IMR-90 (cell line): ENCODE data around the gene ERN1. TPM values are rescaled to one million over a fixed set of nuclear protein-coding genes. Genes with fewer than 3 reads are reported as not detected.

Experiments
- ATAC-seq: fragments of 200-7000 bp; cut with Tn5 transposase; 2 replicates; pipeline ENCODE4 v1.9.1; 2020; ENCODE audit warnings: low read depth, mild to moderate bottlenecking, moderate library complexity
- BruUV-seq: library from RNA; stranded (reverse); fragments of 400-500 nt; replicated peaks from 2 replicates; lab custom pipeline; 2021; lab: Mats Ljungman, UMichigan
- CTCF ChIA-PET: fragments of 300-600 bp; formaldehyde crosslinking; extraction: SDS; loops from one replicate; lab custom pipeline; 2021; ENCODE audit warnings: antibody characterized with exemption; lab: Yijun Ruan, JAX
- POLR2A ChIA-PET: fragments of 300-600 bp; sonication (Branson Sonifier 250); formaldehyde crosslinking; loops from one replicate; lab custom pipeline; 2022; ENCODE audit warnings: antibody characterized with exemption; ENCODE audit not compliant: unreplicated experiment; lab: Charles Lee
- DNase-seq: peaks from one replicate; pipeline ENCODE4 v3.0.0; 2013
- H2AFZ ChIP-seq: replicated peaks from 2 replicates; pipeline ENCODE3; 2013; ENCODE audit warnings: low read length, mild to moderate bottlenecking; ENCODE audit not compliant: poor library complexity
- H2AK5ac ChIP-seq: 2 replicates; pipeline ENCODE4 v1.6.1; 2013; ENCODE audit warnings: low read depth, low read length, inconsistent platforms
- H2AK9ac ChIP-seq: replicated peaks from 2 replicates; pipeline ENCODE3; 2013; ENCODE audit warnings: mild to moderate bottlenecking, low read depth, low read length, moderate library complexity; ENCODE audit not compliant: poor library complexity
- H2BK120ac ChIP-seq: 2 replicates; pipeline ENCODE4 v1.6.1; 2013; ENCODE audit warnings: low read depth, low read length, inconsistent platforms
- H2BK15ac ChIP-seq: 3 replicates; pipeline ENCODE4 v1.6.1; 2013; ENCODE audit warnings: low read depth, low read length, inconsistent platforms
- H2BK20ac ChIP-seq: 2 replicates; pipeline ENCODE4 v1.6.1; 2013; ENCODE audit warnings: low read depth, mild to moderate bottlenecking, inconsistent platforms, low read length, moderate library complexity
- H2BK5ac ChIP-seq: 2 replicates; pipeline ENCODE4 v1.6.1; 2013; ENCODE audit warnings: mild to moderate bottlenecking, low read depth, low read length, inconsistent platforms; ENCODE audit not compliant: poor library complexity, severe bottlenecking
- H3K14ac ChIP-seq: replicated peaks from 2 replicates; pipeline ENCODE4 v1.6.1; 2013; ENCODE audit warnings: low read depth, low read length, inconsistent platforms
- H3K18ac ChIP-seq: 2 replicates; pipeline ENCODE4 v1.6.1; 2013; ENCODE audit warnings: low read depth, low read length, control low read depth
- H3K23ac ChIP-seq: 2 replicates; pipeline ENCODE4 v1.6.1; 2013; ENCODE audit warnings: low read depth, low read length, inconsistent platforms
- H3K27ac ChIP-seq: 2 replicates; pipeline ENCODE4 v1.5.1; 2013; ENCODE audit warnings: mild to moderate bottlenecking, control low read depth, low read length; ENCODE audit not compliant: insufficient read depth
- H3K27me3 ChIP-seq: 2 replicates; pipeline ENCODE4 v1.6.1; 2013; ENCODE audit warnings: low read length; ENCODE audit not compliant: control insufficient read depth, insufficient read depth
- H3K36me3 ChIP-seq: 2 replicates; pipeline ENCODE4 v1.6.1; 2013; ENCODE audit warnings: low read length, mixed read lengths; ENCODE audit not compliant: control insufficient read depth, insufficient read depth
- H3K4ac ChIP-seq: 2 replicates; pipeline ENCODE4 v1.6.1; 2013; ENCODE audit warnings: low read depth, low read length, inconsistent platforms
- H3K4me1 ChIP-seq: 2 replicates; pipeline ENCODE4 v1.6.1; 2013; ENCODE audit warnings: low read length, mixed read lengths; ENCODE audit not compliant: control insufficient read depth, insufficient read depth
- H3K4me2 ChIP-seq: 2 replicates; pipeline ENCODE4 v1.6.1; 2013; ENCODE audit warnings: low read depth, mild to moderate bottlenecking, control low read depth, low read length, moderate library complexity
- H3K4me3 ChIP-seq: 2 replicates; pipeline ENCODE4 v1.5.1; 2013; ENCODE audit warnings: low read depth, mild to moderate bottlenecking, control low read depth, low read length, moderate library complexity; ENCODE audit not compliant: insufficient read depth
- H3K56ac ChIP-seq: 2 replicates; pipeline ENCODE4 v1.6.1; 2013; ENCODE audit warnings: low read length, inconsistent platforms; ENCODE audit not compliant: insufficient read depth; ENCODE audit errors: extremely low read depth
- H3K79me1 ChIP-seq, 2 experiments: 2 replicates each; pipeline ENCODE4 v1.6.1; 2013; ENCODE audit warnings: low read length in 2 of 2, inconsistent platforms in 1 of 2, low read depth in 1 of 2
- H3K9ac ChIP-seq: 2 replicates; pipeline ENCODE4 v1.6.1; 2013; ENCODE audit warnings: low read depth, low read length, control low read depth
- H3K9me1 ChIP-seq: 2 replicates; pipeline ENCODE4 v1.6.1; 2013; ENCODE audit warnings: low read length, inconsistent platforms; ENCODE audit not compliant: insufficient read depth
- H3K9me3 ChIP-seq: 2 replicates; pipeline ENCODE4 v1.6.1; 2013; ENCODE audit warnings: low read length; ENCODE audit not compliant: control insufficient read depth, insufficient read depth
- H4K20me1 ChIP-seq: 2 replicates; pipeline ENCODE4 v1.6.1; 2013; ENCODE audit warnings: low read length, inconsistent platforms; ENCODE audit not compliant: insufficient read depth
- H4K5ac ChIP-seq: 2 replicates; pipeline ENCODE4 v1.6.1; 2013; ENCODE audit warnings: mild to moderate bottlenecking, low read depth, low read length, control low read depth
- H4K8ac ChIP-seq, 2 experiments: 2 replicates each; pipeline ENCODE4 v1.6.1; 2013; ENCODE audit warnings: low read depth in 2 of 2, low read length in 2 of 2, control low read depth in 1 of 2, inconsistent platforms in 1 of 2
- H4K91ac ChIP-seq: 2 replicates; pipeline ENCODE4 v1.6.1; 2013; ENCODE audit warnings: low read depth, low read length, inconsistent platforms; ENCODE audit not compliant: insufficient read depth
- CHD1 ChIP-seq: IDR thresholded peaks from 2 replicates; pipeline ENCODE4 v1.6.1; 2012; ENCODE audit warnings: low read depth, low read length, improper control_type of control experiment
- MAZ ChIP-seq: IDR thresholded peaks from 2 replicates; pipeline ENCODE4 v1.6.1; 2012; ENCODE audit warnings: low read depth, mild to moderate bottlenecking, low read length, improper control_type of control experiment, moderate library complexity, borderline replicate concordance
- MXI1 ChIP-seq: IDR thresholded peaks from 2 replicates; pipeline ENCODE4 v1.6.1; 2012; ENCODE audit warnings: low read depth, mild to moderate bottlenecking, low read length, moderate library complexity, borderline replicate concordance
- POLR2A ChIP-seq: IDR thresholded peaks from 2 replicates; pipeline ENCODE4 v1.6.1; 2012; ENCODE audit warnings: mild to moderate bottlenecking, low read depth, low read length
- SMC3 ChIP-seq: fragments of 150-350 bp; IDR thresholded peaks from 2 replicates; pipeline ENCODE4 v1.6.1; 2016; ENCODE audit warnings: low read depth, mild to moderate bottlenecking, antibody characterized with exemption, low read length, moderate library complexity
- WGBS, 2 experiments: methylation state at CpG; one replicate each; pipeline versions ENCODE4 v1.1.5 to v1.1.7; 2013; ENCODE audit warnings: missing lambda C conversion rate in 2 of 2; ENCODE audit not compliant: insufficient read length in 1 of 2; ENCODE audit errors: extremely low coverage in 2 of 2; 5-methylcytosine and 5-hydroxymethylcytosine counted together
- dilution Hi-C: fragments of 300-500 bp; cut with HindIII; formaldehyde crosslinking; loops from one replicate; pipeline ENCODE4 v1.14.3; 2018; ENCODE audit warnings: low sequenced_read_pairs; ENCODE audit not compliant: unreplicated experiment
- in situ Hi-C: fragments of 300-500 bp; cut with MboI; formaldehyde crosslinking; loops from 3 replicates; pipeline ENCODE4 v1.14.3; 2019; ENCODE audit warnings: low sequenced_read_pairs, inconsistent platforms, mixed read lengths
- intact Hi-C: fragments of 100-400 bp; cut with micrococcal nuclease; formaldehyde crosslinking; loops from 2 replicates; pipeline ENCODE4 v1.10.0; 2022
- polyA plus RNA-seq, 3 experiments: library from polyadenylated mRNA; depleted of rRNA; stranded (reverse); fragments of >200 nt; gene quantifications; 2 replicates each; pipeline ENCODE4 v1.2.3, GENCODE V29; 2012; ENCODE audit warnings: low replicate concordance in 1 of 3
- total RNA-seq: library from RNA; depleted of rRNA; stranded (reverse); fragments of >200 nt; gene quantifications from 2 replicates; pipeline ENCODE4 v1.2.3, GENCODE V29; 2012
- TF ChIP-seq, protein P1 (sequence below): fragments of 150-350 bp; IDR thresholded peaks from 2 replicates; pipeline ENCODE4 v1.6.1; 2016; ENCODE audit warnings: low read depth, mild to moderate bottlenecking, low read length, moderate library complexity, borderline replicate concordance

The ERN1 gene
- total and polyA plus RNA-seq, 2 of the 4 experiments (the other 2 are of a cell fraction): 2.7 to 4.1 TPM

- dilution Hi-C loops: no loop called here
- Histone ChIP-seq H2AK5ac (no peak overlapping the region), H3K9me3 (no peaks in the 10 kb centered on the region), H2BK15ac (no peak overlapping the region), H4K5ac (no peak overlapping the region), H3K4ac (no peak overlapping the region), H3K56ac (no peak overlapping the region), H4K20me1 (no peaks in the 10 kb centered on the region), H3K14ac (no peak overlapping the region), H2AFZ (no peak overlapping the region), H3K4me3 (no peak overlapping the region), H3K27me3 (no peaks in the 10 kb centered on the region), H4K8ac (no peak overlapping the region), H2BK120ac (no peak overlapping the region), H3K27ac (no peak overlapping the region), H3K4me1 (no peaks in the 10 kb centered on the region), H3K79me1 (0 out of 4 replicates have a peak, but pooled peaks cover 0 to under 1% of the 10 kb centered on the region in 2 experiments), H2AK9ac (no peak overlapping the region), H3K9ac (no peak overlapping the region), H3K36me3 (peaks cover 7% of the 10 kb centered on the region), H3K18ac (no peak overlapping the region), H4K91ac (no peak overlapping the region), H2BK20ac (no peak overlapping the region), H3K9me1 (no peaks in the 10 kb centered on the region; the same call in none of the 2 replicates), H2BK5ac (no peak overlapping the region), H3K4me2 (no peak overlapping the region), H3K23ac (no peak overlapping the region)
- TF ChIP-seq SMC3 (no peak), POLR2A (no peak), MAZ (no peak), CHD1 (no peak), MXI1 (no peak)
- TF ChIP-seq, protein P1, sequence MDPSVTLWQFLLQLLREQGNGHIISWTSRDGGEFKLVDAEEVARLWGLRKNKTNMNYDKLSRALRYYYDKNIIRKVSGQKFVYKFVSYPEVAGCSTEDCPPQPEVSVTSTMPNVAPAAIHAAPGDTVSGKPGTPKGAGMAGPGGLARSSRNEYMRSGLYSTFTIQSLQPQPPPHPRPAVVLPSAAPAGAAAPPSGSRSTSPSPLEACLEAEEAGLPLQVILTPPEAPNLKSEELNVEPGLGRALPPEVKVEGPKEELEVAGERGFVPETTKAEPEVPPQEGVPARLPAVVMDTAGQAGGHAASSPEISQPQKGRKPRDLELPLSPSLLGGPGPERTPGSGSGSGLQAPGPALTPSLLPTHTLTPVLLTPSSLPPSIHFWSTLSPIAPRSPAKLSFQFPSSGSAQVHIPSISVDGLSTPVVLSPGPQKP: no peak
- no TSS peak for BruUV-seq
- ChIA-PET POLR2A (no interaction called here), CTCF (interaction anchor here (0.7 kb wide), 1 partner anchor 110 kb away, joined by 4 read pairs; no protein-coding TSS in a partner anchor)
- no CpG with 5 or more reads among the region's 3 CpGs for WGBS, 2 experiments
- DNase-seq: no peak
- in situ Hi-C loops: no loop called here
- intact Hi-C loops: no loop called here
- no peak for ATAC-seq
Observed at GRCh38 chr17:64172510-64172909, 42.6 kb upstream of the ERN1 start.
